ENCODE measurements around the gene TTC14.
A peak's percentile ranks its signal among the peaks of the same experiment; 100 is the strongest.

The TTC14 gene

GRCh38 chr3:180640987-180641386 is 39.0 kb downstream of the TTC14 start:
- no peak for DNase-seq

GRCh38 chr3:180646187-180646790 is 44.3 kb downstream of the TTC14 start:
- peak; percentile 5 for DNase-seq

- no peak for DNase-seq
Observed at GRCh38 chr3:180656406-180656805, 54.4 kb downstream of the TTC14 start.

GRCh38 chr3:180657094-180657493 is 55.1 kb downstream of the TTC14 start:
- DNase-seq: no peak
